Uterus (tissue), 2 donors: Measurements from ENCODE around the gene MRPL49.

Experiments
- POLR2A ChIP-seq, 2 donors: fragments of 450-650 bp; IDR thresholded peaks; one replicate each; pipeline ENCODE4 v1.6.1; 2016; ENCODE audit warnings: antibody characterized with exemption in 2 of 2, mild to moderate bottlenecking in 1 of 2, moderate library complexity in 1 of 2
- TF ChIP-seq, protein P1 (sequence below), 4 experiments: fragments of 200-600 bp in 2 of 4; fragments of 450-650 bp in 2 of 4; sonication (generic) in 2 of 4; IDR thresholded peaks; one replicate each; pipeline ENCODE4 v1.5.1; 2016 to 2019; ENCODE audit warnings: antibody characterized with exemption in 4 of 4, mild to moderate bottlenecking in 2 of 4, moderate library complexity in 1 of 4

DNA sequence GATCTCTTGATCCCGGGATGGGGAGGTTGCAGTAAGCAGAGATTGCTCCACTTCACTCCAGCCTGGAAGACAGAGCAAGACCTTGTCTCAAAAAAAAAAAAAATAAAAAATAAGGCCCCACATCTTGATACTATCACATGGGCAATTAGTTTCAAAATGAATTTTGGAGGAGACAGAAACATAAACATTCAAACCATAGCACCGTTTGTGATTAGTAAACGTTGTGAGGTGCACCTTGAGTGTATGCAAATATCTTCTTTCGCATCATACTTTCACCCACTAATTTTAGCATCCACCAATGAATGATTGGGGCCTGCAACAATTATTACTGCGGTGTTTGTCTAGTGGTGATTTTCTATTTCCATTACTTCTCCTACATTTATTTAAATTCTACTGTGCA, 36.9 kb downstream of the MRPL49 start:
- TF ChIP-seq, protein P1, sequence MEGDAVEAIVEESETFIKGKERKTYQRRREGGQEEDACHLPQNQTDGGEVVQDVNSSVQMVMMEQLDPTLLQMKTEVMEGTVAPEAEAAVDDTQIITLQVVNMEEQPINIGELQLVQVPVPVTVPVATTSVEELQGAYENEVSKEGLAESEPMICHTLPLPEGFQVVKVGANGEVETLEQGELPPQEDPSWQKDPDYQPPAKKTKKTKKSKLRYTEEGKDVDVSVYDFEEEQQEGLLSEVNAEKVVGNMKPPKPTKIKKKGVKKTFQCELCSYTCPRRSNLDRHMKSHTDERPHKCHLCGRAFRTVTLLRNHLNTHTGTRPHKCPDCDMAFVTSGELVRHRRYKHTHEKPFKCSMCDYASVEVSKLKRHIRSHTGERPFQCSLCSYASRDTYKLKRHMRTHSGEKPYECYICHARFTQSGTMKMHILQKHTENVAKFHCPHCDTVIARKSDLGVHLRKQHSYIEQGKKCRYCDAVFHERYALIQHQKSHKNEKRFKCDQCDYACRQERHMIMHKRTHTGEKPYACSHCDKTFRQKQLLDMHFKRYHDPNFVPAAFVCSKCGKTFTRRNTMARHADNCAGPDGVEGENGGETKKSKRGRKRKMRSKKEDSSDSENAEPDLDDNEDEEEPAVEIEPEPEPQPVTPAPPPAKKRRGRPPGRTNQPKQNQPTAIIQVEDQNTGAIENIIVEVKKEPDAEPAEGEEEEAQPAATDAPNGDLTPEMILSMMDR (IDR thresholded peaks at IDR 0.05): no peak
- TF ChIP-seq POLR2A (IDR thresholded peaks at IDR 0.05): no peak
